NCI-H1930 (cell line): ENCODE data around the gene ZNF98.

ENCODE experiments used
- DNase-seq, 2 experiments: peaks; one replicate each; lab custom pipeline; 2025; lab: John Stamatoyannopoulos, UW

Gene ZNF98

GRCh38 chr19:22422211-22422610 is at the start of gene ZNF98:
Gene ZNF98, minus strand, starts transcription at chr19:22422346. Its CDS starts 122 bp downstream, at chr19:22422224.
- DNase-seq = no peak

- DNase-seq = no peak
Observed at GRCh38 chr19:22446605-22447004, 24.5 kb upstream of the ZNF98 start.

GRCh38 chr19:22438011-22438410 is 15.9 kb upstream of the ZNF98 start:
- no peak for DNase-seq

GRCh38 chr19:22427960-22428913 is 6.1 kb upstream of the ZNF98 start:
- DNase-seq = no peak

DNA sequence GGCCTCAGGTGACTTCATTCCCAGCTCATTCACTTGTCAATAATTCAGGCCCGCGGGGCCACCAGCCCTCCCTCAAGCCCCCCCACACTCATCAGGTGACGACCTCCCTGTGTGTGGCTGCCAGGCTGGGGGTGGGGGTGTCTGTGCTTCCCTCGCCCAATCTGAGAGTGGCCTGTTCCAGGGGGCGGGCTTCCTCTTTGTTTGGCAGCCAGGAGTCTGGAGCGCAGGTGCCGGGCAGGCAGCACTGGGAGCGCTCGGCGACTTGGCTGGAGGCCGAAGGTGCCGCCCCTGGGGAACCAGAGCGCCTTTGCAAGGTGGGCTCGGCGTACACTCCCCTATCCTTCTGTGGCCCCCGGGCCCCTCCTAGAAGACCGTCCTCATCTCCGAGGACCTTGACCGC is 5.4 kb upstream of the ZNF98 start:
- no peak for DNase-seq

DNA sequence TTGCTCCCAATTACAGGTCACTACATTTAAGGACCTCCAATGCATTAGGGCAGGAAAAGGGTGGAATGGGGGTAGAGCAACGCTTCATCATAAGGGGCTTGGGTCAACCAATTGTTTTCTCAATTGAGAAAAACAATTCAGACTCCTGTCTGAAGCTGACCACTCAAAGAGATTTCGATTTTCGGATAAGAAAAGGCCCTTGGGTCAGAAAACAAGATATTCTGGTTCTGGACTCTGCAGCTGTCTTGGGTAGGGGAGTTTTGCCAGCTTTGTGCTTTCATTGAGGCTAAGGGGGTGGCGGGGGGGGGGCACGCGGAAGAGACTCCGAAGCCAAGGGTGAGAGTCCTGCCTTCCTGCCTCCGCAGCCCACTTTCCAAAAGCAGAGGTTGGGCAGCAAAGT is 4.8 kb upstream of the ZNF98 start:
- DNase-seq = no peak

DNA sequence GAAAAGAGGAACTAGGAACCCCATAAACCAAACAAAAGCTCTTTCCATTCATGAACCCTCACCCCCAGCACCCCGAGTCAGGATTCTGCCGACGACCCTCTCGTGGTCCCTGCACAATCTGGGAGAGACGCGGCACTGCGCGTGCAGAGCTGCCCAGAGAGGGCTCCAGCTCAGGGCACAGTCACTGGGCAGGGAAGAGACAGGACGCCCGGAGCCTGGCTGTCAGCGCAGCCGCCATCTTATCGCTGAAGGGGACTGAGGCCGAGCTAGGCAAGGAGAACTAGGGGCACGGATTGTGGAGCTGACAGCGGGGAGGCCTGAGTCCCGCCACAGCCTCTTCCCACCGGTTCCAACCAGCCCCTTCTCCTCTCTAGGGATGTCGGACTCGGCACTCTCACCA is 349 bp downstream of the ZNF98 start:
- no peak for DNase-seq

DNA sequence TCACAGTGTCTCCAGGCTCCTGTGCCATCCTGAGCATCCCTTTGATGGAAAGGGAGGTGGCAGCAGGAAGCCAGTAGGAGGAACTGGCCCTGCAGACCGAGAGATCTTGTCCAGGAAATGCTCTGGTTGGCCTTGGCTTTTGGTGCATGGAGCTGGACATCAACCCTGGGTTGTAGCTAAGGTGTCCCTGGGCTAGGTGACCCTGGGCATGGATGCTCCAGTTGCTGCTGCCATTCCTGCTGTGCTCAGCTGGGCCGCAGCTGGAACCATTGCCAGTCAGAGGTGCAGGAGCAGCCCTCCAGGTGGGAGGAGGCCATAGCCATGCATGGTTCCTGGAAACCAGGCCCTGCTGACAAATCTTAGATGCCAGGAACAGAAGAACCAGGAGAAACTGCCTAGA is 67.5 kb downstream of the ZNF98 start:
- DNase-seq = no peak
